Endothelial cell of umbilical vein (primary cell): ENCODE measurements around the gene ADAMTS17. TPM values are rescaled to one million over a fixed set of nuclear protein-coding genes. Genes with fewer than 3 reads are reported as not detected.

Source experiments
- BruUV-seq: library from RNA; stranded (reverse); fragments of 400-500 nt; replicated peaks from 2 replicates; lab custom pipeline; 2021; lab: Mats Ljungman, UMichigan
- CTCF ChIA-PET: fragments of 300-600, 350-600 bp; sonication (Branson Sonifier 250); formaldehyde crosslinking; loops from one replicate; lab custom pipeline; 2021; ENCODE audit warnings: antibody characterized with exemption, inconsistent platforms; lab: Charles Lee
- POLR2A ChIA-PET: fragments of 300-600, 350-600 bp; sonication (Branson Sonifier 250); formaldehyde crosslinking; loops from one replicate; lab custom pipeline; 2021; ENCODE audit warnings: antibody characterized with exemption, inconsistent platforms; lab: Charles Lee
- DNase-seq: peaks from one replicate; pipeline ENCODE4 v3.0.0-alpha.2; 2011; ENCODE audit warnings: low read depth, low spot score
- FAIRE-seq: peaks from 2 replicates; lab custom pipeline; 2011; peaks lifted over from hg19 to GRCh38; lab: Jason Lieb, UNC
- H2AFZ ChIP-seq: 2 replicates; pipeline ENCODE4 v1.6.0; 2012; ENCODE audit warnings: low read depth, low read length, control low read depth, inconsistent platforms
- H3K27ac ChIP-seq: 2 replicates; pipeline ENCODE4 v1.5.1; 2011; ENCODE audit warnings: low read depth, mild to moderate bottlenecking, control low read depth, low read length, moderate library complexity; ENCODE audit not compliant: insufficient read depth
- H3K27me3 ChIP-seq, 2 experiments: 2 replicates each; pipeline versions ENCODE4 v1.6.0 to v1.6.1; 2011; ENCODE audit warnings: low read length in 2 of 2, mixed read lengths in 1 of 2; ENCODE audit not compliant: control insufficient read depth in 2 of 2, insufficient read depth in 2 of 2
- H3K36me3 ChIP-seq, 2 experiments: 2 replicates in 1 of 2; 3 replicates in 1 of 2; pipeline ENCODE4 v1.5.1; 2011; ENCODE audit warnings: low read length in 2 of 2, mild to moderate bottlenecking in 1 of 2, moderate library complexity in 1 of 2; ENCODE audit not compliant: control insufficient read depth in 2 of 2, insufficient read depth in 2 of 2; ENCODE audit errors: extremely low read depth in 1 of 2
- H3K4me1 ChIP-seq: 3 replicates; pipeline ENCODE4 v1.5.1; 2011; ENCODE audit warnings: mild to moderate bottlenecking, low read length; ENCODE audit not compliant: control insufficient read depth, insufficient read depth; ENCODE audit errors: extremely low read depth
- H3K4me2 ChIP-seq: 2 replicates; pipeline ENCODE4 v1.6.1; 2011; ENCODE audit warnings: low read length, control low read depth, mixed read lengths; ENCODE audit not compliant: insufficient read depth
- H3K4me3 ChIP-seq, 3 experiments: fragments of 200-600 bp in 1 of 3; sonication (generic), shearing (Covaris generic) in 1 of 3; replicated peaks in 1 of 3; 2 replicates each; pipeline ENCODE4 v1.5.1; 2011 to 2016; ENCODE audit warnings: control low read depth in 3 of 3, low read length in 3 of 3, mild to moderate bottlenecking in 2 of 3, inconsistent platforms in 1 of 3, low read depth in 1 of 3, moderate library complexity in 1 of 3; ENCODE audit not compliant: insufficient read depth in 1 of 3
- H3K79me2 ChIP-seq: 2 replicates; pipeline ENCODE4 v1.6.0; 2012; ENCODE audit warnings: low read length, inconsistent platforms; ENCODE audit not compliant: control insufficient read depth, insufficient read depth
- H3K9ac ChIP-seq: replicated peaks from 2 replicates; pipeline ENCODE3; 2011; ENCODE audit warnings: low read length, control low read depth; ENCODE audit not compliant: insufficient read depth; ENCODE audit errors: extremely low read depth
- H3K9me1 ChIP-seq: replicated peaks from 3 replicates; pipeline ENCODE4 v1.6.0; 2011; ENCODE audit warnings: mild to moderate bottlenecking, low read length; ENCODE audit not compliant: control insufficient read depth, insufficient read depth; ENCODE audit errors: extremely low read depth
- H3K9me3 ChIP-seq: replicated peaks from 2 replicates; pipeline ENCODE4 v1.5.1; 2012; ENCODE audit warnings: low read length, inconsistent platforms; ENCODE audit not compliant: control insufficient read depth, insufficient read depth
- H4K20me1 ChIP-seq: replicated peaks from 2 replicates; pipeline ENCODE3; 2011; ENCODE audit warnings: mild to moderate bottlenecking, low read length; ENCODE audit not compliant: control insufficient read depth, insufficient read depth; ENCODE audit errors: extremely low read depth
- CTCF ChIP-seq, 2 donors: IDR thresholded peaks; 1 replicate in 1 of 2; 2 replicates in 1 of 2; pipeline ENCODE4 v1.5.1; 2011; ENCODE audit warnings: low read length in 2 of 2, mild to moderate bottlenecking in 2 of 2, moderate library complexity in 2 of 2, control low read depth in 1 of 2, inconsistent platforms in 1 of 2, low read depth in 1 of 2; ENCODE audit not compliant: insufficient read depth in 1 of 2; ENCODE audit errors: extremely low read depth in 1 of 2
- EZH2 ChIP-seq: IDR thresholded peaks from 2 replicates; pipeline ENCODE4 v1.6.1; 2012; ENCODE audit warnings: borderline replicate concordance, low read depth, mild to moderate bottlenecking, moderate library complexity, low read length, inconsistent platforms; ENCODE audit not compliant: severe bottlenecking
- FOS ChIP-seq: IDR thresholded peaks from 2 replicates; pipeline ENCODE4 v1.6.1; 2011; ENCODE audit warnings: mild to moderate bottlenecking, low read length, moderate library complexity, borderline replicate concordance; ENCODE audit not compliant: insufficient read depth
- GATA2 ChIP-seq: IDR thresholded peaks from 2 replicates; pipeline ENCODE4 v1.7.0; 2011; ENCODE audit warnings: low read depth, mild to moderate bottlenecking, moderate library complexity, mixed read lengths, low read length; ENCODE audit not compliant: insufficient read length, insufficient read depth
- JUN ChIP-seq: IDR thresholded peaks from 2 replicates; pipeline ENCODE4 v1.6.1; 2011; ENCODE audit warnings: borderline replicate concordance, low read depth; ENCODE audit not compliant: insufficient read length, insufficient read depth
- MAX ChIP-seq: IDR thresholded peaks from 2 replicates; pipeline ENCODE4 v1.6.1; 2011; ENCODE audit not compliant: insufficient read depth, insufficient read length
- MYC ChIP-seq: IDR thresholded peaks from one replicate; pipeline ENCODE4 v1.6.1; 2011; ENCODE audit warnings: mild to moderate bottlenecking, low read depth, low read length
- POLR2A ChIP-seq: IDR thresholded peaks from 2 replicates; pipeline ENCODE4 v1.6.1; 2012; ENCODE audit warnings: low read depth, mild to moderate bottlenecking, control low read depth, low read length
- POLR2AphosphoS5 ChIP-seq: IDR thresholded peaks from 2 replicates; pipeline ENCODE4 v1.6.1; 2012; ENCODE audit warnings: low read depth, mild to moderate bottlenecking, control low read depth, low read length, moderate library complexity; ENCODE audit not compliant: insufficient read depth
- dilution Hi-C: fragments of 300-500 bp; cut with MboI; formaldehyde crosslinking; loops from one replicate; pipeline ENCODE4 v1.15.0; 2019; ENCODE audit warnings: low sequenced_read_pairs; ENCODE audit not compliant: extremely low pct_ligation_motif_present
- intact Hi-C: fragments of 100-400 bp; cut with micrococcal nuclease; formaldehyde crosslinking; loops from one replicate; pipeline ENCODE4 v1.10.0; 2022
- polyA plus RNA-seq, 4 experiments: library from polyadenylated mRNA; depleted of rRNA in 3 of 4; stranded (reverse) in 3 of 4; unstranded in 1 of 4; fragments of >200 nt; gene quantifications; 2 replicates each; pipeline versions ENCODE4 v1.2.1 to v1.2.3, GENCODE V29; 2011 to 2012; ENCODE audit warnings: missing spikeins in 1 of 4
- total RNA-seq: library from RNA; stranded (reverse); gene quantifications from 2 replicates; pipeline ENCODE4 v1.2.3, GENCODE V29; 2021

The ADAMTS17 gene
- total and polyA plus RNA-seq, 2 donors (not counting 3 experiments of a cell fraction or from before 2014, with no cell fraction given), result 0.12 TPM; not detected in 1

GRCh38 chr15:100159436-100159835 lies 182.3 kb downstream of the ADAMTS17 start:
- Histone ChIP-seq H3K9me3 (no peaks in the 10 kb centered on the region), H3K36me3 (no peaks in the 10 kb centered on the region), H3K4me3 (no peak overlapping the region), H3K27me3 (no peaks in the 10 kb centered on the region), H4K20me1 (no peaks in the 10 kb centered on the region), H2AFZ (no peak overlapping the region), H3K79me2 (no peaks in the 10 kb centered on the region), H3K27ac (no peak overlapping the region), H3K4me2 (no peak overlapping the region), H3K9me1 (no peaks in the 10 kb centered on the region), H3K4me1 (no peaks in the 10 kb centered on the region), H3K9ac (no peak overlapping the region)
- ChIA-PET POLR2A (no interaction called here), CTCF (no interaction called here)
- DNase-seq (no peak), FAIRE-seq (no peak)
- dilution Hi-C loops, result no loop called here
- BruUV-seq, result no TSS peak
- intact Hi-C loops, result no loop called here
- TF ChIP-seq MYC, result no peak
- TF ChIP-seq EZH2, result no peak
- no peak for TF ChIP-seq CTCF (IDR thresholded peaks at IDR 0.05; ENCODE audit: extremely low read depth in 1 of 2, insufficient read depth in 1 of 2, low read depth in 1 of 2, low read length in 2 of 2)
- TF ChIP-seq POLR2A, result no peak
- no peak for TF ChIP-seq FOS
- TF ChIP-seq POLR2AphosphoS5, result no peak
- no peak for TF ChIP-seq JUN
- TF ChIP-seq GATA2, result no peak
- no peak for TF ChIP-seq MAX
